K562 (cell line): ENCODE results near the gene HEXIM1. TPM values are rescaled to one million over a fixed set of nuclear protein-coding genes. Genes with fewer than 3 reads are reported as not detected.

Experiments
- BCOR ChIP-seq: fragments of 450-650 bp; IDR thresholded peaks from 2 replicates; pipeline ENCODE4 v1.6.1; 2016
- CBFB ChIP-seq: sonication (generic); formaldehyde crosslinking; IDR thresholded peaks from 2 replicates; pipeline ENCODE4 v1.4.0; 2020; ENCODE audit warnings: mild to moderate bottlenecking, missing genetic modification reagents
- DACH1 ChIP-seq: fragments of 450-650 bp; IDR thresholded peaks from 2 replicates; pipeline ENCODE4 v1.6.1; 2018; ENCODE audit not compliant: partially characterized antibody
- HDGF ChIP-seq: fragments of 450-650 bp; IDR thresholded peaks from 2 replicates; pipeline ENCODE4 v1.6.1; 2016
- JUN ChIP-seq, 2 experiments: sonication (generic) in 1 of 2; formaldehyde crosslinking in 1 of 2; IDR thresholded peaks; 2 replicates each; pipeline versions ENCODE4 v1.6.1 to v1.8.0; 2012 to 2022; ENCODE audit warnings: borderline replicate concordance in 2 of 2, mild to moderate bottlenecking in 2 of 2, improper control_type of control experiment in 1 of 2, low read depth in 1 of 2, low read length in 1 of 2, missing genetic modification reagents in 1 of 2
- KDM5B ChIP-seq: fragments of 200-600 bp; sonication (generic); IDR thresholded peaks from 2 replicates; pipeline ENCODE4 v1.6.1; 2012; ENCODE audit warnings: low read depth, mild to moderate bottlenecking, moderate library complexity, low read length, control low read depth, inconsistent platforms; ENCODE audit not compliant: insufficient replicate concordance
- KHSRP ChIP-seq: fragments of 450-650 bp; IDR thresholded peaks from 2 replicates; pipeline ENCODE4 v1.6.1; 2017
- POLR2B ChIP-seq: fragments of 450-650 bp; IDR thresholded peaks from 2 replicates; pipeline ENCODE4 v1.6.1; 2018; ENCODE audit warnings: low read depth; ENCODE audit not compliant: partially characterized antibody
- SIX5 ChIP-seq, 2 experiments: IDR thresholded peaks; 2 replicates each; pipeline ENCODE4 v1.6.1; 2011; ENCODE audit warnings: low read length in 2 of 2, borderline replicate concordance in 1 of 2, low read depth in 1 of 2, mild to moderate bottlenecking in 1 of 2, moderate library complexity in 1 of 2; ENCODE audit not compliant: insufficient read depth in 1 of 2
- SMAD1 ChIP-seq: fragments of 150-350 bp; IDR thresholded peaks from 2 replicates; pipeline ENCODE4 v1.6.1; 2014; ENCODE audit warnings: low read length, low read depth; ENCODE audit not compliant: partially characterized antibody
- ZBTB8A ChIP-seq: fragments of 450-650 bp; IDR thresholded peaks from 2 replicates; pipeline ENCODE4 v1.6.1; 2018; ENCODE audit warnings: mild to moderate bottlenecking, moderate library complexity; ENCODE audit not compliant: partially characterized antibody
- ZNF41 ChIP-seq: fragments of 250-450 bp; sonication (Bioruptor Pico); conservative IDR thresholded peaks from 2 replicates; pipeline ENCODE4 v1.4.0; 2020; ENCODE audit warnings: mild to moderate bottlenecking
- ZNF780A ChIP-seq: fragments of 250-450 bp; sonication (Bioruptor Pico); IDR thresholded peaks from 2 replicates; pipeline ENCODE4 v1.5.0; 2021; ENCODE audit warnings: mild to moderate bottlenecking
- polyA plus RNA-seq, 8 experiments: library from polyadenylated mRNA; depleted of rRNA in 4 of 8; stranded (reverse) in 5 of 8; unstranded in 3 of 8; fragments of >200 nt; fragmentation: Nextera tagmentation in 2 of 8; fragmentation: Illumina TruSeq in 1 of 8; extraction: Ambion mirVana in 2 of 8; extraction: Trizol in 1 of 8; gene quantifications; 2 replicates each; pipeline versions ENCODE4 v1.2.1 to v1.2.3, GENCODE V29; 2011 to 2014; ENCODE audit warnings: inconsistent platforms in 1 of 8, missing spikeins in 1 of 8
- total RNA-seq, 7 experiments: library from RNA; depleted of rRNA in 6 of 7; stranded (reverse); fragments of >200 nt in 6 of 7; fragmentation: Illumina TruSeq in 2 of 7; extraction: Trizol in 2 of 7; gene quantifications; 2 replicates each; pipeline versions ENCODE4 v1.2.1 to v1.2.3, GENCODE V29; 2011 to 2021; ENCODE audit warnings: low replicate concordance in 1 of 7
- TF ChIP-seq, protein P1 (sequence below): fragments of 450-650 bp; IDR thresholded peaks from 2 replicates; pipeline ENCODE4 v1.6.1; 2017; ENCODE audit warnings: antibody characterized with exemption, mild to moderate bottlenecking
- TF ChIP-seq, protein P2 (sequence below): fragments of 250-450 bp; sonication (Bioruptor Pico); IDR thresholded peaks from 2 replicates; pipeline ENCODE4 v1.8.0; 2022; ENCODE audit warnings: inconsistent platforms
- TF ChIP-seq, protein P3 (sequence below), 2 experiments: IDR thresholded peaks; 2 replicates each; pipeline ENCODE4 v1.6.1; 2011; ENCODE audit warnings: borderline replicate concordance in 1 of 2, control low read depth in 1 of 2, low read depth in 1 of 2, low read length in 1 of 2, mild to moderate bottlenecking in 1 of 2, mixed read lengths in 1 of 2, moderate library complexity in 1 of 2; ENCODE audit not compliant: insufficient read depth in 1 of 2, insufficient read length in 1 of 2, poor library complexity in 1 of 2, severe bottlenecking in 1 of 2; ENCODE audit errors: extremely low read depth in 1 of 2
- TF ChIP-seq, protein P4 (sequence below): sonication (generic); formaldehyde crosslinking; IDR thresholded peaks from 2 replicates; pipeline ENCODE4 v1.8.1; 2023; ENCODE audit warnings: mild to moderate bottlenecking, missing genetic modification reagents

Gene HEXIM1
- total and polyA plus RNA-seq, 9 of the 15 experiments (the other 6 are each of a cell fraction or from before 2014, with no cell fraction given): 1.4 to 28.3 (median 9.1) TPM

DNA sequence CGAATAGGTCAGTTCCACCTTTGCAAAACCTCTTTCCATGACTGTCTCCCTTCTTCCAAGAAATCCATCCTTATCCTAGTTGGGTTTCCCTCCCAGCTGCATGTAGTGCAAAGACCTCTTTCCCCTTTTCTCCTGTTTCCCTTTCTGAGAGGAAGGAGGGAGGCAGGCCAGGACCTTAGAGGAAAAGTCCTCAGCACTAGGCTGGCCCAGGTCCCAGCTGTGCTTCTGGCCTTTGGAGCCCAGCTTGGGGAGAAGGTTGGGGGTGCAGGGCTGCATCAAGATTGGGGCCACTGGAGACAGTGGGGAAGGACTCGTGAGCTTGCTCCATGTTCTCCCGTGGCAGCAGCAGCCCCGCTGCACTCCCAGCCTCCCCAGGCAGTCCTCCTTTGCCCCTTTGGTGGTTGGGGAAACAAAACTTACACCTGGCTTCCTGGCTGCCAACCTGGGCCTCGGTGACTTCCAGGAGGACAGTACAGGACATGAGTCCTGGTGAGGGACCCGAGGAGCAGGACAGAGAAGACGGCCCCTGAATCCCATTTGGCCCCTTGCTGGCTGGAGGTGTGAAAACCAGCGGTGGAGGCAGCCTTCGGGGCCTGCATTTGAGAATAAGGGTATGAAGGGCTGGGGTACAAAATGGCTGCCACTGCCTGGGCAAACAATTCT is 13.9 kb downstream of the HEXIM1 start (continued):
- TF ChIP-seq JUN (IDR thresholded peaks at IDR 0.05; ENCODE audit: borderline replicate concordance, low read depth, low read length): no peak
- peak; percentile 25; the same call in 1 of the 2 replicates for TF ChIP-seq JUN (CRISPR knock-in tag; IDR thresholded peaks at IDR 0.05; ENCODE audit: borderline replicate concordance)
- TF ChIP-seq, protein P1, sequence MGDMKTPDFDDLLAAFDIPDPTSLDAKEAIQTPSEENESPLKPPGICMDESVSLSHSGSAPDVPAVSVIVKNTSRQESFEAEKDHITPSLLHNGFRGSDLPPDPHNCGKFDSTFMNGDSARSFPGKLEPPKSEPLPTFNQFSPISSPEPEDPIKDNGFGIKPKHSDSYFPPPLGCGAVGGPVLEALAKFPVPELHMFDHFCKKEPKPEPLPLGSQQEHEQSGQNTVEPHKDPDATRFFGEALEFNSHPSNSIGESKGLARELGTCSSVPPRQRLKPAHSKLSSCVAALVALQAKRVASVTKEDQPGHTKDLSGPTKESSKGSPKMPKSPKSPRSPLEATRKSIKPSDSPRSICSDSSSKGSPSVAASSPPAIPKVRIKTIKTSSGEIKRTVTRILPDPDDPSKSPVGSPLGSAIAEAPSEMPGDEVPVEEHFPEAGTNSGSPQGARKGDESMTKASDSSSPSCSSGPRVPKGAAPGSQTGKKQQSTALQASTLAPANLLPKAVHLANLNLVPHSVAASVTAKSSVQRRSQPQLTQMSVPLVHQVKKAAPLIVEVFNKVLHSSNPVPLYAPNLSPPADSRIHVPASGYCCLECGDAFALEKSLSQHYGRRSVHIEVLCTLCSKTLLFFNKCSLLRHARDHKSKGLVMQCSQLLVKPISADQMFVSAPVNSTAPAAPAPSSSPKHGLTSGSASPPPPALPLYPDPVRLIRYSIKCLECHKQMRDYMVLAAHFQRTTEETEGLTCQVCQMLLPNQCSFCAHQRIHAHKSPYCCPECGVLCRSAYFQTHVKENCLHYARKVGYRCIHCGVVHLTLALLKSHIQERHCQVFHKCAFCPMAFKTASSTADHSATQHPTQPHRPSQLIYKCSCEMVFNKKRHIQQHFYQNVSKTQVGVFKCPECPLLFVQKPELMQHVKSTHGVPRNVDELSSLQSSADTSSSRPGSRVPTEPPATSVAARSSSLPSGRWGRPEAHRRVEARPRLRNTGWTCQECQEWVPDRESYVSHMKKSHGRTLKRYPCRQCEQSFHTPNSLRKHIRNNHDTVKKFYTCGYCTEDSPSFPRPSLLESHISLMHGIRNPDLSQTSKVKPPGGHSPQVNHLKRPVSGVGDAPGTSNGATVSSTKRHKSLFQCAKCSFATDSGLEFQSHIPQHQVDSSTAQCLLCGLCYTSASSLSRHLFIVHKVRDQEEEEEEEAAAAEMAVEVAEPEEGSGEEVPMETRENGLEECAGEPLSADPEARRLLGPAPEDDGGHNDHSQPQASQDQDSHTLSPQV: 0 out of 2 replicates have a peak, but pooled peaks have one; percentile 64
- TF ChIP-seq KHSRP: no peak
- TF ChIP-seq DACH1: no peak
- TF ChIP-seq KDM5B: no peak
- no peak for TF ChIP-seq SMAD1
- peak; percentile 7 for TF ChIP-seq POLR2B
- TF ChIP-seq ZNF41 (CRISPR knock-in tag): no peak
- TF ChIP-seq CBFB (CRISPR knock-in tag): no peak
- no peak for TF ChIP-seq ZBTB8A
- TF ChIP-seq, protein P2, sequence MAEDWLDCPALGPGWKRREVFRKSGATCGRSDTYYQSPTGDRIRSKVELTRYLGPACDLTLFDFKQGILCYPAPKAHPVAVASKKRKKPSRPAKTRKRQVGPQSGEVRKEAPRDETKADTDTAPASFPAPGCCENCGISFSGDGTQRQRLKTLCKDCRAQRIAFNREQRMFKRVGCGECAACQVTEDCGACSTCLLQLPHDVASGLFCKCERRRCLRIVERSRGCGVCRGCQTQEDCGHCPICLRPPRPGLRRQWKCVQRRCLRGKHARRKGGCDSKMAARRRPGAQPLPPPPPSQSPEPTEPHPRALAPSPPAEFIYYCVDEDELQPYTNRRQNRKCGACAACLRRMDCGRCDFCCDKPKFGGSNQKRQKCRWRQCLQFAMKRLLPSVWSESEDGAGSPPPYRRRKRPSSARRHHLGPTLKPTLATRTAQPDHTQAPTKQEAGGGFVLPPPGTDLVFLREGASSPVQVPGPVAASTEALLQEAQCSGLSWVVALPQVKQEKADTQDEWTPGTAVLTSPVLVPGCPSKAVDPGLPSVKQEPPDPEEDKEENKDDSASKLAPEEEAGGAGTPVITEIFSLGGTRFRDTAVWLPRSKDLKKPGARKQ: no peak
- peak; percentile 19; the same call in 1 of the 2 replicates for TF ChIP-seq BCOR
- TF ChIP-seq ZNF780A: no peak
- TF ChIP-seq SIX5 (IDR thresholded peaks at IDR 0.05; ENCODE audit: borderline replicate concordance in 1 of 2, insufficient read depth in 1 of 2, low read depth in 1 of 2, low read length in 2 of 2): 0 out of 4 replicates have a peak, but pooled peaks of 1 of the 2 experiments have one; percentile 14
- TF ChIP-seq HDGF: peak; percentile 79; the same call in 1 of the 2 replicates
- TF ChIP-seq, protein P3, sequence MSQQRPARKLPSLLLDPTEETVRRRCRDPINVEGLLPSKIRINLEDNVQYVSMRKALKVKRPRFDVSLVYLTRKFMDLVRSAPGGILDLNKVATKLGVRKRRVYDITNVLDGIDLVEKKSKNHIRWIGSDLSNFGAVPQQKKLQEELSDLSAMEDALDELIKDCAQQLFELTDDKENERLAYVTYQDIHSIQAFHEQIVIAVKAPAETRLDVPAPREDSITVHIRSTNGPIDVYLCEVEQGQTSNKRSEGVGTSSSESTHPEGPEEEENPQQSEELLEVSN (IDR thresholded peaks at IDR 0.05; ENCODE audit: borderline replicate concordance in 1 of 2, extremely low read depth in 1 of 2, insufficient read depth in 1 of 2, insufficient read length in 1 of 2, low read depth in 1 of 2, low read length in 1 of 2, poor library complexity in 1 of 2, severe bottlenecking in 1 of 2): no peak
- TF ChIP-seq, protein P4, sequence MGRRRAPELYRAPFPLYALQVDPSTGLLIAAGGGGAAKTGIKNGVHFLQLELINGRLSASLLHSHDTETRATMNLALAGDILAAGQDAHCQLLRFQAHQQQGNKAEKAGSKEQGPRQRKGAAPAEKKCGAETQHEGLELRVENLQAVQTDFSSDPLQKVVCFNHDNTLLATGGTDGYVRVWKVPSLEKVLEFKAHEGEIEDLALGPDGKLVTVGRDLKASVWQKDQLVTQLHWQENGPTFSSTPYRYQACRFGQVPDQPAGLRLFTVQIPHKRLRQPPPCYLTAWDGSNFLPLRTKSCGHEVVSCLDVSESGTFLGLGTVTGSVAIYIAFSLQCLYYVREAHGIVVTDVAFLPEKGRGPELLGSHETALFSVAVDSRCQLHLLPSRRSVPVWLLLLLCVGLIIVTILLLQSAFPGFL (CRISPR knock-in tag): no peak
